ENCODE measurements around the gene RNF152.

- TF ChIP-seq, protein P1, sequence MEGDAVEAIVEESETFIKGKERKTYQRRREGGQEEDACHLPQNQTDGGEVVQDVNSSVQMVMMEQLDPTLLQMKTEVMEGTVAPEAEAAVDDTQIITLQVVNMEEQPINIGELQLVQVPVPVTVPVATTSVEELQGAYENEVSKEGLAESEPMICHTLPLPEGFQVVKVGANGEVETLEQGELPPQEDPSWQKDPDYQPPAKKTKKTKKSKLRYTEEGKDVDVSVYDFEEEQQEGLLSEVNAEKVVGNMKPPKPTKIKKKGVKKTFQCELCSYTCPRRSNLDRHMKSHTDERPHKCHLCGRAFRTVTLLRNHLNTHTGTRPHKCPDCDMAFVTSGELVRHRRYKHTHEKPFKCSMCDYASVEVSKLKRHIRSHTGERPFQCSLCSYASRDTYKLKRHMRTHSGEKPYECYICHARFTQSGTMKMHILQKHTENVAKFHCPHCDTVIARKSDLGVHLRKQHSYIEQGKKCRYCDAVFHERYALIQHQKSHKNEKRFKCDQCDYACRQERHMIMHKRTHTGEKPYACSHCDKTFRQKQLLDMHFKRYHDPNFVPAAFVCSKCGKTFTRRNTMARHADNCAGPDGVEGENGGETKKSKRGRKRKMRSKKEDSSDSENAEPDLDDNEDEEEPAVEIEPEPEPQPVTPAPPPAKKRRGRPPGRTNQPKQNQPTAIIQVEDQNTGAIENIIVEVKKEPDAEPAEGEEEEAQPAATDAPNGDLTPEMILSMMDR (conservative IDR thresholded peaks at IDR 0.05; ENCODE audit: low read depth, low read length) = no peak
- no peak for TF ChIP-seq EZH2 (IDR thresholded peaks at IDR 0.05; ENCODE audit: borderline replicate concordance, low read depth, low read length, poor library complexity, severe bottlenecking)
Measured at GRCh38 chr18:61921621-61922235, 28.9 kb upstream of the RNF152 start.
